SW 1271 (cell line): ENCODE data around the gene TTLL8.
"Not testable (repeated sequence)": the region's sequence is repeated elsewhere in the genome, so short reads cannot be mapped to it uniquely, and the experiment has no call there.

Source experiments
- DNase-seq, 2 experiments: peaks; one replicate each; lab custom pipeline; 2025; lab: John Stamatoyannopoulos, UW

The TTLL8 gene

DNA sequence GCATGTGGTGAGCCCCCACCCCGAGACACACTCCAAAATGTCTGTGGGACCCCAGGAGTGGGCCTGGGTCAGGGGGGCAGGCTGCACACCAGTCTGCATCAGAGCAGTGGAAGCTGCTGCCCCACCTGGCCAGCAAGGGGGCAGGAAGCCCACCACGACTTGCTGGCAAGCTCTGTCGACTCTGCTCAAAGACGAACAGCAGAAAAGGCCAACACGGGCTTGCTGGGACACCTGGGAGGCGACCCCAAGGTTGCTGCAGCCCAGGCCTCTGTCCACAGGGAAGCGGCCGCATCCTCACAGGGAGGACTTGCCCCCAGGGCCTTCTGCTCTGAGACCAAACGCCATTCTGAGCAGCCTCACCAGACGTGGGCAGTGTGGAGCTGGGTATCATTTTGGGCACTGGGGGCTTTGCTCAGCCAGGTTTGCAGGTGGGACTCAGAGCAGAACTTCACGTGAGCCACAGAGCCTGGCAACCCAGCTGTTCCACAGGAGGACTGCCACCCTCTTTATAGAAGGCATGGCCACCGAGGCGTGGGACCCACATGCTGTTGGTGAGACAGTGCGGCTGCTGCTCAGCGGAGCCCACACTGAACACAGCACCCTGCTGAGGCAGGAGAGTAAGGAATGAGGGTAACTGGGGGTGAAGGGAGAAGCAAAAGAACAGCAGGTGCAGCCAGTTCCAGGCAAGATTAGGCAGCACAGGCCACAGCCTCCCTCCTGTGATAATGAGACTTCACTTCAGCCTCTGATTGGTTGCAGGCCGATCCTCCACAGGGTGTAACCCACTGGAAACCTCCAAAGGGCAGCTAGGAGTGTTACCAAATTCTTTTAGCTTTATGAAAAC is 56.5 kb downstream of the TTLL8 start:
- DNase-seq, result no peak

DNA sequence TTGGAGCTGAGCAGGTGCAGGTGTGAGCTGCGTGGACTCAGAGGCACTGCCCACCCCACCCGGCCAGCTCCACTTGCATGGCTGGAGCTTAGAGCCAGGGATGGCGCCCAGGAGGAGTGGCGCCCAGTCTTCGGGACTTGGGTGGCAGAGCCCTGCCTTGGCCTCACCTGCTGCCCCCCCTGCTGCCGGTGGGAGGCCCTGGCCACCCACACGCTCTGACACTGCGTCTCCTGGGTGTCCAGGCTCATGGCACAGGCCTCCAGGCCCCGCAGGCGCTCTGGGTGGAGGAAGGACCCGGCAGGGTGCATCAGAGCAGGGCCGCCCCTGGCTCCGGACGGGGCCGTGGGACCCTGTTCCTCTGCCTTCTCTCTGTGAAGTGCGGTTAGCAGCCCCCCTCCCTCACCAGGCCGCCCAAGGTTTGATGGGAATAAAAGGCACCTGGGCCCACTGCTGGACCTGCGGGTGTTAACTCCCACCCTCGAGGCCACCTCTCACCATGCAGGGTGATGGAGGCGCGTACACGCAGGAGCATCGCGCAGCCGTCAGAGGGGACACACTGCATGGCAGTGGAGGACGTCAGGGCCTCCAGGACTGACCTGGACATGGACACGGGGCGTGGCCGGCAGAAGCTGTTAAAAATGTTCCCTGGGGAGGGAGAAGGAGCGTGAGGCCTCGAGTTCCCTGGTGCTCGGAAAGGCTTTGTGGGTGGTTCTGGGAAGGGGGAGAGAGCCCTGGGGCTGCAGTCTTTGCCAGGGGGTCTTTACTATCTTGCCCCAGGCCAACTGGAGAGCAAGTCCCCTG is 57.3 kb downstream of the TTLL8 start:
- DNase-seq, result no peak

DNA sequence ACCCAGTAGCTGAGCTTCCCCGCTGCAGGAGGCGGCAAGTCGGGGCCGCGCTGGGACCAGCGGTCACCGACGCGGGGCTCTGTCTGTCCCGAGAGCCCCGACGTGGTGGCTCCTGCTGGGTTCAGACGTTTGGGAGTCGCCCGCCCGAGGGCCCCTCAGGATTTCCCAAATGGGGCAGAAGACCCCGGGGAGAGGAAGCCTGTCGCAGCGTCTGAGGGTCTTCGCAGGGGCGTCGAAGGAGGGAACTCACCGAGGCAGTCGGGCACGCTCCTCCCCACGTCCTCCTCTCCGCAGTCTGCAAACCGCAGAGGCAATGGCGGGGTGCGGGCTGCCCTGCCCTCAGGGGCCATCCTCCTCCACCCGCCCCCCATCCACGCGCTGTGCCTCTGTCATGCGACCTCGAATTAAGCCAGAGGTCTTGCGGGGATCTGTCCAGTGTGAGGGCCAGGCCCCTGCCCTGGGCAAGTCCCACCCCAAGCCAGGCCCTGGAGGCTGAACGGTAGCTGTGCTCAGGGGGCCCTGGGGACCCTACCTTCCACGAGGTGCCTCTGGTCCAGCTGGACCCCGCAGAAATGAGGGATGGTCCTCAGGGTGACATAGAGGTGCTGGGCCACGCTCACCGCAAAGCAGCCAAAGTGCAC is 58.0 kb downstream of the TTLL8 start:
- no peak for DNase-seq

DNA sequence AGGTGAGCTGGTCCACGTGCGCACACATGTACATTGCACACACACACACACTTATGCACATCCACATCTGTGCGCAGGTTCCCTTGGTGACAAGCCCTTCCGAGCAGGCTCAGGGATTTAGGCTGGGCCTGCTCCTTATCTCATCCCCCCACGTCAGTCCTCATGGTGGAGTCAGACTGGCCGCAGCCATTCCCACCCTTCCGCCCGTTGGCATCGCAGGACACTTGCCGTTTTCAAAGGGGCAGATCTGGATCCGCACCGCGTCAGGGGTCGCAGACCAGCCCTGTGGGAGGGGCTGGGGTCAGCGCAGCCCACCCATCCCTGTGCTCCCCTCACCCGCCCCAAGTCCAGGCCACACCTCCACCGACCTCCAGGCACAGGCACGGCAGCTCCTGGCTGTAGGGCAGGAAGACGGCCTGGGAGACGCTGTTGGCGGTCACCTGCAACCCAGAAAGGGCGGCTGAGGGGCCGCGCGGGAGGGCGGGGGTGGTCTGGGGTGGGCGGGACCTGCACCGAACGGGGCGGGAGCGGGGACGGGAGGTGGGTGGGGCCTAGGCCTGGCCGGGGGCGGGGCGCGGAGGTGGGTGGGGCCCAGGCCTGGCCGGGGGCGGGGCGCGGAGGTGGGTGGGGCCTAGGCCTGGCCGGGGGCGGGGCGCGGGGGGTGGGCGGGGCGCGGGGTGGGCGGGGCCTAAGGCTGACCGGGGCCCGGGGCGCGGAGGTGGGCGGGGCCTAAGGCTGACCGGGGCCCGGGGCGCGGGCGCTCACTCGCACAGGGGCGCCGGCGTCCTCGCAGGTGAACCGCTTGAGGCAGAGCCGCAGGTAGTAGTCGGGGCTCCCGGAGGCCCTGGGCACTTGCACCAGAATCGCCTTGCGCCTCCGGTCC is 58.8 kb downstream of the TTLL8 start:
- no peak for DNase-seq

DNA sequence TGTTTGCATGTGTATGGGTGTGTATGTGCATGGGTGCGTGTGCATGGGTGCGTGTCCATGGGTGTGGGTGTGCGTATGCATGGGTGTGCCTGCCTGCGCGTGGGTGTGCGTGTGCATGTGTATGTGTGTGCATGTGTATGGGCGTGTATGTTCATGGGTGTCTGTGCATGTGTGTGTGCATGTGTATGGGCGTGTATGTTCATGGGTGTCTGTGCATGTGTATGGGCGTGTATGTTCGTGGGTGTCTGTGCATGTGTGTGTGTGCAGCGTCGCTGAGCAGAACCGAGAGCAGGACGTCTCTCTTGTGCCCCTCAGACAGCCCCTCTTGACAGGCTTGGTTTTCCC is 59.4 kb downstream of the TTLL8 start:
- no peak for DNase-seq

DNA sequence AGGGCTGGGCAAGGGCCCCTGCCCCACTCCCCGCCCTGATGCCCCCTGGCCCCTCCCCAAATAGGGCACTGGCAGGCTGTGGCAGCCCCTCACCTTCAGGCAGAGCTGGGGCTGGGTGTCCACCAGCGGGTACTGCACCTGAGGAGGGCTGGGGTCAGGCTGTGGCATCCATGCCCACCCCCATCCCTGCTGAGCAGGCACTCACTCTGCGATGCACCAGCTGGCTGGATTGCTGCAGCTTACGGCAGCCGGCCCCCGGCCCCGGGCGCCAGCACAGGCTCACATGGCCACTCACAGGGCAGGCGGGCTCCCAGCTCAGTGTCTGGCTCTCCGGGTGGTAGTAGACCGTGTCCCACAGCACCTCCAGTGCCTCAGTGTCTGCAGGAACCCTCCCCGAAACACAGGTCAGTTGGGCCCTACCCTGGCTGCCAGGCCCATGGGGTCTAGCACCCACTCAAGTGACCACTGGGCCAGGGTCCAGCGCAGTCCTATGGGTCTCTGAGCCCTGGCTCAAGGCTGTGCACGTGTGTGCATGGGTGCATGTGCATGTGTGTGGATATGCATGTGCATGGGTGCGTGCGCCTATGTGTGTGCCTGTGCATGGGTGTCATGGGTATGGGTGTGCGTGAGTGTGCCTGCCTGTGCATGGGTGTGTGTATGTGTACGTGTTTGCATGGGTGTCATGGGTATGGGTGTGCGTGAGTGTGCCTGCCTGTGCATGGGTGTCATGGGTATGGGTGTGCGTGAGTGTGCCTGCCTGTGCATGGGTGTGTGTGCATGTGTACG is 60.0 kb downstream of the TTLL8 start:
- no peak for DNase-seq

DNA sequence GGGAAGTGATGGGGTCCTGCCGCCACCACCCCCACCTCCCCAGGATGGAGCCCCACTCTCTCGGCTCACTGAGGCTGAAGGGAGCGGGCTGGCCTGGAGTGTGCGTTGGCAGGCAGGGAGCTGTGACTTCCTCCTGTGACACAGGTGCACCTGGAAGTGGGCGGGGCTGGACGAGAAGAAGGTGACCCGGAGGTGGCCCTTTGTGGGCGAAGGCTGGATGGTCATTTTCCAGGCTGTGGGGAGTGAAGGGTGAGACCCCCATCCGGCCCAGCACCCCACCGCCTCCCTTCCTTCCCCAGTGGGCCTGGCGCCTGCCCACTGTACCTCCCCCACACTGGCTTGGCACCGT is 60.9 kb downstream of the TTLL8 start:
- DNase-seq, result no peak

DNA sequence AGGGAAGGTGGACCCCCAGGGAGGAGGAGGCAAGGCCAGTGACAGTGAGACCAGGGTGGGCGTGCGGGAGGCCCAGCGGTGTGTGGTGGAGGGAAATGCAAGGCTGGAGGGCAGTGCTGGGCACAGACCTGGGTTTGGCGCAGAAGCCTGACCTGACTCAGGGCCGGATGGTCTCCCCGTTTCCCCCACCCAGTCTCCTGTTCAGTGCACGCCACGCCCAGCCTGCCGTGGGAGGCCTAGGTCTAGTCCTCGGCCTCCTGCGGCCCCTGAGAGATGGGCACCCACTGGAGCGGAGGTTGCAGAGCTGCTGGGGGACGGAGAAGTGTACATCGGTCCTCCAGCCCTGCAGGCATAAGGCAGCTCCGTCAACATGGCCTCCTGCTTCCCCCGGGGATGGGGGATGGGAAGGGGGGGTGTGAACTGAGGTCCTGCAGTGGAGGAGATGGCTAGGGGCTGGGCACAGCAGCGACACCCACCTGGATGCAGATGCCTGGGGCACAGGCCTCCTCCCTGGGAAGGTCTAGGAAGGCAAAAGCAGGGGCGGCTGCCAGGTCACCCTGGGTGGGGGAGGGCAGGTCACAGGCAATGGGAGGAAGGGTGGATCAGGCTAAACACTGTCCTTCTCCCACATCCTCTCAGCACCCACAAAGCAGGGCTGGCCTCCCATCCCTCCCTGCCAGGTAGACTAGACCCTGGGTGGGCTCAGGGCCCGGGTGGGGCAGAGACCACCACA is 61.4 kb downstream of the TTLL8 start:
- DNase-seq, result no peak

DNA sequence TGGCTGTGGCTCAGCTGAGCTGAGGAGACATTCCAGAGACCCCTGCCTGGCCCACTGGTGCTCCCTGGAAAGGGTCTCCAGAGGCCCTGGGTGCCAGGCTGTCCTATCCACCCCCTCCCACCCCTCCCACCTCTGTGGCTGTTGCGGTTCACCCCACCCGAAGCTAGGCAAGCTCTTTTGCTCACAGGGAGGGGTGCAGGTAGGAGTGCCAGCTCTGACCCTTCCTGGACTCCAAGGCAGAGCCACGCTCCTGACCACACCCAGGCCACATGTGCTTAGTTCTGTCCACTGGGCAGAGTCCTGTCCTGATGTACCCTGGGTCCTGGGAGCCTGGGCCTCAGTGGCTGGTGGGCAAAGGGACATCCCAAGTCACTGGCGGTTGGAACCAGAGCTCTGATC is 62.0 kb downstream of the TTLL8 start:
- DNase-seq, result no peak

DNA sequence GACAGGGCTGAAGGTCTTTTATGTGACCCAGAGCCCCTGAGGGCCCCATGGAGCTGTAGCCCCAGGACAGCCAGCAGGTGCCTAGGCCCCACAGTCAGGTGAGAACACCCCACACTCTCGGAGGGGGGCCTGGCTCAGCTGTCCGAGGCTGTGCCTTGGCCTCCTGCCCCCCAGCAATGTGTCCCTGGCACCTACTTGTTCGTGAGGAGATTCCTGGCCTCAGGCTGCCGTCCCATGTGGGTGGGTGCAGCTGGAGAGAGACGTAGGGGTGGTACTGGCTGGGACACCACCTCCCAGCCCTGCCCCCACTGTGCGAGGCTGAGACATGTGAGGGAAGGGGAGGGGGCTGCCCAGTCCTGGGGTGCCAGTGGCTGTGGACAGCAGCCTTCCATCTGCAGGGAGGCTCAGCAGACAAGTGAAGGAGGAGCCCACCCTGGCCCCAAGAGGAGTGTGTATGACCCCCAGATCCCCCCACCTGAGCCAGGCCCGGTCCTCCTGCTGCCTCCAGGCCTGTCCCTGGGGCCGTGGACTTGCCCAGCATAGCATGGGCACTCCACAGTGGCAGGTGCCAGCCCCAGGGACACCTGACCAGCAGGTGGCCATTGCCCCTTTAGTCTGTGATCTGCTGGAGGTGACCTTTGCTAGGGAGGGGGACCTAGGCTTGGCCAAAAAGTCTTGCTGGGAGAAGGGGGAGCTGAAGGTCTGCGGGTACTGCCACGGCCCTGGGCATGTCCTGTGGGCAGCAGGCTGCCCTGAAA is 62.6 kb downstream of the TTLL8 start:
- no peak for DNase-seq

DNA sequence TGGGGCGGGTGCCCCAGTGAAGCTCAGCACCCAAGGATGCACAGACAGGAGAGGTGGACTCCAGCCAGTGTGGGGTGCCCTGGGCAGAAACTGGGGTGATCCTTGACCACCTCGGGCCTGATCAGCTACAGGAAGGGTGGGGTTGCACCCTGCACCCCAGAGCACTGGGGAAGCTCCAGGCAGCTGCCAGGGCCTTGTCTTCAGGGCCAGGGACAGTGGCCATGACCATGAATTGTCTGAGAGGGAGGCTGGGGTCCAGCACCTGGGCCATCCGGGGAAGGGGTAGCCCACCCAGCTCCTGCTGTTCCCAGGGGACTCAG is 63.1 kb downstream of the TTLL8 start:
- no peak for DNase-seq

DNA sequence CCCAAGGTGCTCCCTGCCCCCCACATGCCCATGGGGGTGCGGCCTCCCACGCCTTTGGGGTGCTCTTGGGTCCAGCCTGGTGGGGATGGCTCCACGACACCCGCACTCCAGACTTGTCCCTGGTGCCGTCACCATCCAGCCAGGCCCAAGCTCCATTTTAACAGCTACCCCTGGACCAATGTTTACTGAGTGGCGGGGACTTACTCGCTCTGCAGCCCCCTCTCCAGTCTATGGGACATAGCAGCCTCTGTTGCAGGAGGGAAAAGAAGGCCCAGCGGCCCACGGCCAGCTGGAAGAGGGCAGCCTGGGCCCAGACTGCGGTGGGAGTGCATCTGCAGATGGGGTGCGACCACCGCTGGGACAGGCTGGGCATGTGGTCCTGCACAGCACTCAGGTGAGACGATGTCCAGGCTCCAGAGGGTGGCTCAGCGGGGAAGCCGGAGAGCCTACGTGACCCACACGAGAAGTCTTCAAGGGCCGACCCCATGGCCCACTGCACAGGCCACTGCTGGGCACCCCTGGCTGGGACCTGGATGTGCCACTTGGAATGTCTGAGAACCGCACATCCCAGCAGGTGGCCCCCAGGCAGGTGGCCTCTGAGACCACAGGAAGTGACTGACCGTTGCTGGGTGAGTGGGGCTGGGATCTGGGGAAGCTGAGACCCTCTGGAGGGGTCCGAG is 63.6 kb downstream of the TTLL8 start:
- DNase-seq, result no peak

DNA sequence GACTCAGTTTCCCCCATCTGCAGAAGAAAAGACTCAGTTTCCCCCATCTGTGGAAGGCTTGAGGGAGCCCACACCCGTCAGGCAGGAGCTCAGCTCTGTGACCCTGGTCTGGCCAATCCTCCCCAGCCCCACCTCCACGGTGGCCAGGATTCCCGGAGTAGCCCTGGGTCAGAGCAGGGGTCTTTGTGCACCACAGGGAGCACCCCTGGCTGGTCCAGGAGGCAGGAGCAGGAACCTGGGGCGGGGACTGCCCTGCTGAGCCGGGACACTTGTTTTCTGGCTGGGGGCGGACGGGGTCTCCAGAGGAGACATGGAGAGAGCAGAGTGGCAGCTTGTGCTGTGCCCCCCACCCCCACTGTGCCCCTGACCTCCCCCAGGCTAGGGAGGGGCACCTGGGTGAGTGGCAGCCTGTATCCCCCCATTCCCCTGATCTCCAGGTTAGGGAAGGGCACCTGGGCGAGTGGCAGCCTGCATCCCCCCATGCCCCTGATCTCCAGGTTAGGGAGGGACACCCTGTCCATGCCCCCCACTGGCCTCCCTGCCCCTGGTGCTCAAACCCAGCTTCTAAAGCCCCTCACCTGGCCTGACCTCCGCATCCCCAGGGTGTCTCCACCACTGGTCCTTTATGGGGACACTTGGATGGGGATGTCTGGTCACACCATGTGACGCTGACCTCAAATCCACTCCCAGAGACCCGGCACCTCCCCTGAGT is 64.3 kb downstream of the TTLL8 start:
- DNase-seq, result no peak

DNA sequence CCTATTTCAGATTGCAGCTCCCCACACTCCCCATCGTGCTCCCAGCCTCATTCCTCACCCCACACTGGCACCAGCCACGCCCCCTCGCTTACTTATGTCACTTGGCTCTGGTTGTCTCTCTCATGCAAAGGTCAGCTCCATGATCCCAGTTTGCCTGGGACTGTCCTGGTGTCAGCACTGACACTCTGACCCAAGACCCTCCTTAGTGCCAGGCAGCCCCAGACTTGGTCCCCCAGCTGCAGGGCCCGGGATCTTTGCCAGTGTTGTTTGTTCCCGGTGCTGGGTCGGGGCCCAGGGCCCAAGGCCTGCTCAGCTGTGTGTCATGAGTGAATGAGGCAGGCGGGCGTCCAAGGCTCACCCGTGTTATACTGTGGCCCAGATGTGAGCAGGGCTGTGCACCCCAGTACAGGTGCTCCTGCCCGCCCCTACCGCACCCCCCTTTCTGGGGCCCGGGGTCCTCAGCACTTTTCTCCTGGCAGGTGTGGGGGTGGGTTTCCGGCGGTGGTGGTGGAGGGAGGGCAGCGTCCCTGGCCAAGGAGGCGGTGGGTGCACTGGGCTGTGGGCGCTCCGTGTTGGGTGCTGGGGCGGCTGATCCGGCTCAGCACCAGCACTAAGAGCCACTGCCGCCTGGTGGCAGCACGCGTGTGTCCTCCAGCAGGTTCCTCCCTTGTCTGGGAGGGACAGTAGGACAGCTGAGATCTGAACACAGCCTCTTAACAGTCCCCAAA is 65.0 kb downstream of the TTLL8 start:
- DNase-seq, result peak in 1 of 2 experiments; percentile 12

DNA sequence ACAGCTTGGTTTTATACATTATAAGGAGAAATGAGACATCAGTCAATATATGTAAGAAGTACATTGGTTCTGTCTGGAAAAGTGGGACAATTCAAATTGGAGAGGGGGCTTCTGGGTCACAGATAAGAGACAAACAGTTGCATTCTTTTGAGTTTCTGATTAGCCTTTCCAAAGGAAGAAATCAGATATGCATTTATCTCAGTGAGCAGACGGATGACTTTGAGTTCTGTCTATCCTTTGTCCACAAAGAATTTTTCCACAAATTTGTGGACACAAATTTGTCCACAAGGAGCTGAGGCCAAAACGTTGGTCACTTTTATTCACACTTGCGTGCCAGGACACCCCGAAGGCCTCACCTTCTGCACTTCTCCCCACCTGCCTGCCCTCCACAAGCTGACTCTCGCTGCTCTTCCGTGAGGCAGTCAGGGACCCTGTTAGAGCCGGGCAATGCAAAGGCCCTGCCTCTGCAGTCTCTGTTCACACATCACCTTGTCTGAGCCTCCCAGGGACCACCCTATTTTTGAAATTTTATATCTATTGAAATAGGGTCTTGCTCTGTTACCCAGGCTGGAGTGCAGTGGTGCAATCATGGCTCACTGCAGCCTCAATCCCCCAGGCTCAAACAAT is 66.1 kb downstream of the TTLL8 start:
- no peak for DNase-seq

DNA sequence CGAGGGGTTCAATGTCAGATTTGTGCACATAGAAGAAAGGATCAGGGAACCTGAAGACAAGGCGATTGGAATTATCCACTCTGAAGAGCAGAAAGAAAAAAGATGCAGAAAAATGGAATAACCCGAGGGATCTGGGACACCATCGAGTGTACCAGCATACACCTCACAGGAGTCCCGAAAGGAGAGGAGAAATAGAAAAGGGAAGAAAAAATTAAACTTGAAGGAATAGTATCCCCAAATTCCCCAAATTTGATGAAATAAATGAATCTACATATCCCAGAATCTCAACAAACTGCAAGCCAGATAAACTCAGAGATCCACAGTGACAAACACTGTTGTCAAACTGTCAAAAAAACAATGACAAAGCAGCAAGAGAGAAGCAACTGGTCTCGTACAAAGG is 66.9 kb downstream of the TTLL8 start:
- DNase-seq, result no peak

DNA sequence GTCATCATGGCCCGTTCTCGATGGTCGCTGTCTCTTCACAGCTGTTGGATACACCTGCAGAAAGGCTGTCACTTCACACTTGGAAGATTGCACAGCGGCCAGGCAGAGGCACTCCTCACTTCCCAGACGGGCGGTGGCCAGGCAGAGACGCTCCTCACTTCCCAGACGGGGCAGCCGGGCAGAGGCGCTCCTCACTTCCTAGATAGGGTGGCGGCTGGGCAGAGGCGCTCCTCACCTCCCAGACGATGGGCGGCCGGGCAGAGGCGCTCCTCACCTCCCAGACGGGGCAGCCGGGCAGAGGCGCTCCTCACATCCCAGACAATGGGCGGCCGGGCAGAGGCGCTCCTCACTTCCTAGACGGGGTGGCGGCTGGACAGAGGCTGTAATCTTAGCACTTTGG is 68.3 kb downstream of the TTLL8 start:
- DNase-seq, result not testable (repeated sequence)

DNA sequence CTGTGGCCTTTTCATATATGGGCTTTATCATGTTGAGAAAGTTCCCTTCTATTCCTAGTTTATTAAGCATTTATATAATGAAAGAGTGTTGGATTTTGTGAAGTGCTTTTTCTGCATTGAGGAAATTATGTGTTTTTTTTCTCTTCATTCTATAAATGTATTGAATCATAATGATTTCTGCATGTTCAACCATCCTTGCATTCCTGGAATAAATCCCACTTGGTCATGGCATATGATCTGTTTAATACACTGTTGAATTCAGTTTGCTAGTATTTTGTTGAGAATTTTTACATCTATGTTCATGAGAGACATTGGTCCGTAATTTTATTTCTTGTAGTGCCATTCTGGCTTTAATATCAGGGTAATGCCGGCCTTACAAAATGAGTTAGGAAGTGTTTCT is 71.8 kb downstream of the TTLL8 start:
- no peak for DNase-seq
